CD4-positive, alpha-beta T cell treated with Interleukin-6 for 4 hours (primary cell): ENCODE measurements around the gene HPCAL1.

Source experiments
- DNase-seq: peaks from one replicate; pipeline ENCODE4 v3.0.0-alpha.2; 2020; ENCODE audit warnings: mixed read lengths

The HPCAL1 gene

GRCh38 chr2:10357193-10358169 lies 54.8 kb downstream of the HPCAL1 start:
- DNase-seq, result no peak

GRCh38 chr2:10359246-10359645 lies 56.5 kb downstream of the HPCAL1 start:
- no peak for DNase-seq

GRCh38 chr2:10359731-10360329 lies 57.1 kb downstream of the HPCAL1 start:
- DNase-seq, result no peak

- no peak for DNase-seq
These were observed 57.8 kb downstream of the HPCAL1 start for GRCh38 chr2:10360460-10360849.

GRCh38 chr2:10360850-10361588 lies 58.3 kb downstream of the HPCAL1 start:
- DNase-seq, result no peak

GRCh38 chr2:10362096-10362897 lies 59.6 kb downstream of the HPCAL1 start:
- DNase-seq, result no peak

GRCh38 chr2:10362898-10363454 lies 60.3 kb downstream of the HPCAL1 start:
- DNase-seq, result no peak

- no peak for DNase-seq
These were observed 61.3 kb downstream of the HPCAL1 start for GRCh38 chr2:10363861-10364610.

GRCh38 chr2:10365412-10365811 lies 62.7 kb downstream of the HPCAL1 start:
- DNase-seq, result no peak

- no peak for DNase-seq
These were observed 64.0 kb downstream of the HPCAL1 start for GRCh38 chr2:10366601-10367270.

GRCh38 chr2:10367472-10368439 lies 65.1 kb downstream of the HPCAL1 start:
- no peak for DNase-seq

GRCh38 chr2:10368491-10369231 lies 66.0 kb downstream of the HPCAL1 start:
- no peak for DNase-seq

- DNase-seq, result no peak
These were observed 66.9 kb downstream of the HPCAL1 start for GRCh38 chr2:10369269-10370255.

- no peak for DNase-seq
These were observed 67.7 kb downstream of the HPCAL1 start for GRCh38 chr2:10370390-10370789.

GRCh38 chr2:10370895-10371294 lies 68.2 kb downstream of the HPCAL1 start:
- DNase-seq, result no peak

- no peak for DNase-seq
These were observed 68.9 kb downstream of the HPCAL1 start for GRCh38 chr2:10371441-10372196.
